DMS53 treated with DMSO at 0.1 percent for 48 hours (cell line): Measurements from ENCODE around the gene PNPLA7.

Source experiments
- DNase-seq: peaks from one replicate; lab custom pipeline; 2025; ENCODE audit not compliant: unreplicated experiment; lab: John Stamatoyannopoulos, UW

The PNPLA7 gene

DNA sequence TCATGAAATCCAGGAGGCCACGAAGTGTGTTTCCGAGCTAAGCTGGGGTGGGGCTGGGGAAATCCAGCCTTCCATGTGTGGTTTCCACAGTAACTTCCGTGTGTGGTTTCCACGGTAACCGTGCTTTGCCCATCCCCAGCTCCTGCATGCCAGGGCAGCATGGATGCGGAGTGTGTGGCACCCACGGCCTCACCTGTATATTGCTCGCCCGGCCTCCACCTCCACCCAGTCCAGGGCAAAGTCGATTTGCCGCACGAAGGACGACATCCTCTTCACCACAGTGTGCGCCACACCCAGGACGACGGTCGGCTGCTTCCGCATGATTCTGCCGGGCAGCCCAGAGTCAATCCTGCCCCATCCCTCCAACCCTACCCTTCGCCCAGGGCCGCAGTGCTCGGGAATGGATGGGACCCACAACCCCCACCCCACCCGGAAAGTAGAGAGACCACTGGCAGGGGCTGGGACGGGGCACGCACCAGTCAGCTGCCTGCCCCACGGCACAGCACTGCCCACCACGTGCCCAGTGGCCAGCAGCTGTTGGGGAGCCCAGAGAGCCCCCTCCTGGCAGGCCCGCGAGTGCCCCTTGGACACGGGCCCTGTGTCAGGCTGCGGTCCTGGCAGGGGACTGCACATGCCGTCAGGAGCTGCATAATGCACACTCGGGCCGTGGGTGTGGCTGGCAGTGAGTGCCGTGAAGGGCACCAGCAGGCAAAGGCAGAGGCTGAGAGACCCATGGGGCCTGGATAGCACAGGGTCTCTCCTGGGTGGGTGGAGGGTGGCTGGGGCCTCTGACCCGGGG is 52.1 kb downstream of the PNPLA7 start:
- no peak for DNase-seq

DNA sequence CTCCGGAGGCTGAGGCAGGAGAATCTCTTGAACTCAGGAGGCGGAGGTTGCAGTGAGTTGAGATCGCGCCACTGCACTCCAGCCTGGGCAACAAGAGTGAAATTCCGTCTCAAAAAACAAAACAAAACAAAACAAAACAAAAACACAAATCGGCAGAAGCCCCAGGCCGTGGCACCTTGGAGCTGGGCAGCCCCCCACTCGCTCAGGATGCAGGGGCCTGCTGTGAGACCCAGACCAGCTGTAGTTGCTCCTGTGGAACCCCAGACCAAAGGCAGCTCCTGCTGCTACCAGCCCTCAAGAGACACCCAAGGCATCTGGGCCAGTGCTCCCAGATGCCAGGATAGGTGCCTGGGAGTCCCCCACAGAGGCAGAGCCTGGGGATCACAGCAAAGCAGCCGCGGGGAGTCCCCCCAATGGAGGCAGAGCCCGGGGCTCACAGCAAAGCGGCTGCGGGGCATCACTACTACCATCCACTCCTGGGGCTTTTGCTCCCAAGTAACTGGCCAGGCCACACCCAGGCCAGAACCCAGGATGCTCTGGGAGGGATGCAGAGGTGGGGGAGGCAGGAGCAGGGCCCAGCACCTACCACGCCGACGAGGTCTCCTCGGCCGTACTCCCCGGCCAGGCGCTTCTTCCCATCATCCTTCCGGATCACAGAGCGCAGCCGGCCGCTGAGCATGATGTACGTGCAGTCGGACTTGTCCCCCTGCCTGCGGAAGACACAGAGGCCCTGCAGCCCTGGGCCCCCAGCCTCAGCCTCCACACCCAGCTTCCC is 53.4 kb downstream of the PNPLA7 start:
- no peak for DNase-seq

DNA sequence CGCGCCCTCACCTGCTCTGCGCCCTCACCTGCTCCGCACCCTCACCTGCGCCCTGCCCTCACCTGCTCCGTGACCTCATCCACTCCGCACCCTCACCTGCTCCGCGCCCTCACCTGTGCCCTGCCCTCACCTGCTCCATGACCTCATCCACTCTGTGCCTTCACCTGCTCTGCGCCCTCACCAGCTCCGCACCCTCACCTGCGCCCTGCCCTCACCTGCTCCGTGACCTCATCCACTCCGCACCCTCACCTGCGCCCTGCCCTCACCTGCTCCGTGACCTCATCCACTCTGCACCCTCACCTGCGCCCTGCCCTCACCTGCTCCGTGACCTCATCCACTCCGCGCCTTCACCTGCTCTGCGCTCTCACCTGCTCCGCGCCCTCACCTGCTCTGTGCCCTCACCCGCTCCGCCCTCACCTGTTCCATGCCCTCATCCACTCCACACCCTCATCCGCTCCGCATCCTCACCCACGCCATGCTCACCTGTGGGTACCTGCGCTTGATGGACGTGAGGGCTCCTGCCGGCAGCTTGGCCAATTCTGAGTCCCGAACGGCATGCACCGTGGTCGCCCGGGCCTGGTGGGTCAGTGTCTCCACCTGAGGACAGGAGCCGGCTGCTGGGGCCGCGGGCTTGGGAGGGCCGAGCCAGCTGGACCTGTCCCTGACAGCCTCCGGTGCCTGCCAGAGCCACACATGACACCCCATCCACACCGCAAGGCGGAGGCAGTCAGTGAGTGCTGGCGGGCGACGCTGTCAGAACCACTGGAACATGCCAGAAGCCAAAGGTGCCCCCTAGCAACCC is 55.5 kb downstream of the PNPLA7 start:
- DNase-seq, result no peak

DNA sequence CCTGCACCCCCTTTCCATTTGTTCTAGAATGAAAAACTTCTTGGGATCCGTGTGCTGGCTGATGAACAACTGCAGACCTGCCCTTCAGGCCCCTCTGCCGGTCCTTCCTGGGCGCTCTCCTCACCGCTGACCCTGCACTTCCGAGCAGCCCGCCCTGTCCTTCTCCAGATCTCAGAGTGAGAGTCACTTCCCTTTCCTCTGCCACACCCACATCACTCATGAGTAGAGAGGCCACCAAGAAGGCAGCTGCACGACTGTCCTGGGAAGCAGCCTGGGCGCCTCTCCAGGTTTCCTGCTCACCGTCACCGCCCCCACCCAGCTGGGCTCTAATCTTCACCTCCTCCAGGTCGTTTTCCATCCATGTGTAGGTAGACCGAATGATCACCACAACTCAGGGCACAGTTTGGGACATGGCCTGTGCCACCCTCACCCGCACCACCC is 56.1 kb downstream of the PNPLA7 start:
- DNase-seq, result no peak

DNA sequence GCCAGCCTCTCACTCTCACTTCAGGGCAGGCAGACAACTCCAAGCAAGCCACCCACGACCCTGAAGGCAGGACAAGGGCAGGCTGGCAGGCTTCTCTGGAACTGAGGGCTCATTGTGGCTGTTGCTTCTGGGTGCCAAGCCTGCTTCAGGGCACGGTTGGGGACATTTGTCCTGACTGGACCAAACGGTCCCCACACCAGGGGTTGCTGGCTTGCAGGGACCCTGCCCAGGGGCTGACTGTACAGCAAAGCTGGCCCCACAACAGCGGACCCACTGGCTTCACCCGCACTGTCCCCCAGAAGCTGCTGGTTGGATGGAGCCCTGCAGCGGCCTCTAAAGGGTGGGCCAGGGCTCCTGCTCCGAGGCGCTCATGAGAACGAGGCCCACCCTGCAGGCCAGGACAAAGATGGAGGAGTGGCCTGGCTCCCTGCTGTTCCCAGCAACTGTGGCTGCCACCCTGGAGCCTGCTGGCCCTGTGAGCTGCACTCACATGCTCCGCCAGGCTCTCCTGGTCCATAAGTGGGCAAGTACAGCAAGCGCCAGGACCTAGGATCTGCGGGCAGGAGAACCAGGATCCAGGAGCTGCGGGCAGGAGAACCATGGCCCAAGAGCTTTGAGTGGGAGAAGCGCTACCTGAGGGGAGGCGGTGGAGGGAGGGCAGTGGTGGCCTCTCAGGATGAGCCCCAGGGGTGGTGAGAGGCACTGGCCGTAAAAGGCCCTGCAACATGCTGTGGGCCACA is 56.7 kb downstream of the PNPLA7 start:
- DNase-seq, result no peak

DNA sequence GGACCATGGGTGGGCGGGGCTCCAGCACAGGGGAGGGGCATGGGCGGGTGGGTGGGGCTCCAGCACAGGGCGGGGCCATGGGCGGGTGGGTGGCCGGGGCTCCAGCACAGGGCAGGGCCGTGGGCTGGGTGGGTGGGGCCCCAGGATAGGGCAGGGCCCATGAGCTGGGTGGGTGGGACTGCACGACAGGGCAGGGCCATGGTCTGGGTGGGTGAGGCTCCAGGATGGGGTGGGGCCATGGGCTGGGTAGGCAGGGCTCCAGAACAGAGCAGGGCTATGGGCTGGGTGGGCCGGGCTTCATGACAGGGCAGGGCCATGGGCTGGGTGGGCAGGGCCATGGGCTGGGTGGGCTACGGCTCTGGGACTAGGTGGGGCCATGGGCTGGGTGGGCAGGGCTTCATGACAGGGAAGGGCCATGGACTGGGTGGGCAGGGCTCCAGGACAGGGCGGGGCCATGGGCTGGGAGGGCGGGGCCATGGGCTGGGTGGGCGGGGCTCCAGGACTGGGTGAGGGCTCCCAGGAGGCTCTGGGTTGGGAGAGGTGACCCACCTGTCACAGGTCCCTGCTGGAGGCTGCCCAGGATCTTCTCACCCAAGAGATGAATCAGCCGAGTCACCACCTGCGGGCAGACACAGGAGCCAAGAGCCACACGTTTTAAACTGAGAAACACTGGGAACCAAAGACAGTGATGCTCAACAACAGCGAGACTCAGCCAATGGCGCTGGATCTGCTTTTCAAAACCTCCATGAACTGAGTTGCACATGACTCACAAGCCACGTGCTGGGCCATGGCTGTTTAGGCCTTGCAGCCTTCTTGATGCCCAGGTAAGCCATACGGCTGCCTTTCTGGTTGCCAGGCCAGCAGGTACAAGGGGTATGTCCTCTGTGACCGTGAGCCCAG is 57.5 kb downstream of the PNPLA7 start:
- DNase-seq, result no peak

DNA sequence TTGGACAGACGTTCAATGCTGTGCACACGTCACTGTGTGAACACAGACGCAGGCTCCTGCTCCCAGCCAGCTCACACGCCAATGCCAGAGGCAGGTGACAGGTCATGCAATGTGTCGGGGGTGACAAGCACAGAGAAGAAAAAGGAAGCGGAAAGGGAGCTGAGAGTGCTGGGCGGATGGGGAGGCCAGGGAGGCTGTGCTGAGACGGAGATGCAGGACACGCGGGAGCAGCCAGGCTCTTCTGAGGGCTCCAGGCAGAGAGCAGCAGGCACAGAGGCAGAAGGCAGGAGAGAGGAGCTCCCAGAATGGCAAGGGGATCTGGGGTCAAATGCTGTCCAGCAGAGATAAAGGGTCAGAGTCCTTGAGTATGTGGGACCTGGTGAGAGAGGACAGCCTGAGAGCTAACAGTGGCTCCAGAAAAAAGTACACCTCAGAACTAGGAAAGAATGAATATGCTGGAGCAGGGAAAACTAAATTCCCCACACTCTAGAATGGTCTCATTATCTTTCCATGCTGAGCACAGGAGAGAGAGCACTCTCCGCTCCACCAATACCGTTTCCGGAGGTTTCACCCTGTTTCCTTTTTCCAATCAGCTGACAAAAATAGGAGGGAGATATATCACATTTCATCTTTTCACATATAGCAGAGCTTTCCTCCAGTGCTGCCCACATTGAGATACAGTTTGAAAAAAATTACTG is 58.3 kb downstream of the PNPLA7 start:
- DNase-seq, result no peak

DNA sequence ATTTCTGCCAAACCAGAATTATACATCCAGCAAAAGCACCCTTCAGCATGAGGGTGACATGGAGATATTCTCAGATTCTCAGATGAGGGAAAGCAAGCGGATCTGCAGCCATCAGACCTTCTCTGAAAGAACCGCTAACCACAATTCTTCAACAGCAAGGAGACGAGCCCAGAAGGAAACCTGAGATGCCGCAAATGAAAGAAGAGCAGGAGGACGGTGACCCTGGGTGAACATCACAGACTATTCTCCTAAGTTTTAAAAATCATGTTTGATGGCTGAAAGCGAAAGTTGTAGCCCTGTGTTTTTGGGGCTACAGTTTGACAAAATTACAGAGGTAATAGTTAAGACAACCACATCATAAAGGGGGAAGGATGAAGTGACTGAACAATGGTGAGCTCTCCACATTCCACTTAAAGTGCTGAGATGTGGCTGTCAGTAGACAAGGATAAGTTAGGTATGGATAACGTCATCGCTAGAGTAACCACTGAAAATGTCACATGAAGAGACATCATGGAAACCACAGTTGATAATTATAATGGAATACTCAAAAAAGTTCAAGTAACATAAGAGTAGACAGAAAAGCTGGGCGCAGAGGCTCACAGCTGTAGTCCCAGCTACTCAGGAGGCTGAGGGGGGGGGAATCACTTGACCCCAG is 59.5 kb downstream of the PNPLA7 start:
- DNase-seq, result no peak

DNA sequence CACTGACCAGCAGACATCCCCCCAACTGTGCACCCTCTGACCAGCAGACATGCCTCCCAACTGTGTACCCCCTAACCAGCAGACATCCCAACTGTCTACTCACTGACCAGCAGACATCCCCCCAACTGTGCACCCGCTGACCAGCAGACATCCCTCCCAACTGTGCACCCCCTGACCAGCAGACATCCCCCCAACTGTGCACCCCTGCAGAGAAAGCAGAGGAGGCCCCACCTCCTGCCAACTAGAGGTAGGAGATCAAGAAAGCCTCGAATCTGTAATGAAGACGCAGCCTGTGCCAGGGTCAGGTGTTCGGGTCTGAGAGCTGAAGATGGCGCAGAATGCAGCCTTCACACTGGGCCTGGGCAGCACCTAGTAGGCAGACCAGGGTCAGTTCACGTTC is 61.3 kb downstream of the PNPLA7 start:
- DNase-seq, result no peak

DNA sequence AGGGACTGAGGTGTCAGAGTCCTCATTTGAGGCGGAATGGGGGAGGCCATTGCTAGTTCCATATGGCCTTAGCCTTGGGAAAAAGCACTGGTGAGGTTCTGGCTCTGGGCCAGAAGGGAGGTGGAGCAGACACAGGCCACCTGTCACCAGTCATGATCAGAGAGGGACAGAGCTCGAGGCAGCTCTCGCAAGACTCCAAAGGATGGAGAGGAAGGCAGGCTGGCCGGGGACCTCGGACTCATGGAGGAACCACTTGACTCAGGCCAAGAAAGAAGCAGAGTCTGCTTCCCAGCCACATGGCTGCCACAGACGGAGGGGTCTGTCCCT is 61.9 kb downstream of the PNPLA7 start:
- DNase-seq, result peak; percentile 75

DNA sequence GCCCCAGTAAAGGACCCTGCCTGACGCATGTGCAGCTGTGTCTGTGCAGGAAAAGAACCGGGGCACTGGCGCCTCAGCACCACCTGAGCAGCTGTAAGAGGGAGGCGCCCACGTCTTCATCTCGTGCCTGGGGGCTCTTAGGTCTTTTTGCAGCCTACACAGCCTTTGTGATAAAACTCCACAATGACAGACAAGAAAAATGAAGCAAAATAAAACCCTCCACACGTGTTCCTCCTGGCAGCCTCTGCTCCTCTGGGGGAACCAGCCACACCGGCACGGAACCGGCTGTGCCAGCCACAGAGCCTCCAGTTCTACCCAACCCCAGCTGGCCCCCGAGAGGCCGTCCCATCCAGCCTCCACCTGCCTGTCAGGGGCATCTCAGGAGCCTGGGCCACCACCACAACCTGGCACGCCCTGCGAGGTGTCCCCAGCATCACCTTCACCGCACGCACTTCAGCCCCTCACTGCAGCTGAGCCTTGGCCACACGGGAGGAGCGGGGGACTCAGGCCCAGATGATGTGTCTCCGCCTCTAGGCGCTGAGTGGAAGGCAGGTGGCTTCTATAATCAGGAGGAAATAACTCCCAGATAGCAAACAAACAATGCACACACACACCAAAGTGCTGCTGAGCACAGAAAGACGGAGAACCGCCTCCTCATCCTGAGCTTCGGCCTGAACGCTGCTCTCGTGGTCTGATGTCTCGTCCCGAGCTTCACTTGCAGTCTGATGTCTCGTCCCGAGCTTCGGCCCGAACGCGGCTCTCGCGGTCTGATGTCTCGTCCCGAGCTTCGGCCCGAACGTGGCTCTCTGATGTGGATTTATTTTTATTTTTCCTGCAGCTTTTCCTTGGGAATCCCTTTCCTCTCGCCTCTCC is 62.5 kb downstream of the PNPLA7 start:
- peak; percentile 87 for DNase-seq

DNA sequence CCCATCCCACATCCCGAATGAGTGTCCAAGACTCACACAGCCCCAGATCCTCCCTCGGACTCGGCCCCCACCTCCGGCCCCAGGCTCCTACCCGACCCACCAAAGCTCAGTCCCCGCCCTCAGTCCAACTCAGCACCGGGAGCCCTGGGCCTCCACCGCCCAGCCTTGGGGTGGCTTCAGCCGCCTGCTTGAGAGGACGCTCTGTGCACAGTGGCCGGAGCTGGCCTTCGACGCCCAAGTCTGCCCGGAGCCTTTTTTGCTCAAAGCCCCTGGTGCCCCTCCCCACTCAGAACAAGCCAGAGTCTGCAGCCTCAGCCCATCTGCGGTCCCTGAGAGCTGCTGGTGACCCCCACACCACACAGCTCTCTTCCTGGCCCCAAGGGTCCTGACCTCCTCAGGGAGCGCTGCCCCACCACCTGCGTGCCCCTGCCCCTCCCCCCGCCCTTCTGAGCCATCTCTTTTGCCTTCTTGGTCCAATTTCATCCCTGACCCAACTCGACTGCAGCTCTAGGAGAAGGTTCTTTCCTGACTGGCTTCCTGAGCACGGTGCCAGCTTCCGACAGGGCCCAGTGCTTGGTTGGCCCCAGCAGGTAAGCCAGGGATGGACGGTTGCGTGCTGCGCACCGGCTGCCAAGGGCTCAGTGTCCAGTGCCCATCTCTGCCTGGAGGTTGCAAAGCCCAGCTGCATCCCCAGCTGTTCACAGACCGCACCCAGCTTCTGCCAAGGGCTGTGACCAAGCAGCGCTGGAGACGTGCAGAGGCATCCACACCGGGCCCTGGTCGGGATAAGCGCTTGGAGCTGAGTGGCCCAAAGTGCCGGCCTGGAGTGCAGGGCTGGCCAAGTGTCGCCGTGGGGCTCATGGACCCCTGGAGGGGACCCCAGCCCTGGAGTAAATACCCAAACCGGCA is 63.4 kb downstream of the PNPLA7 start:
- peak; percentile 54 for DNase-seq

DNA sequence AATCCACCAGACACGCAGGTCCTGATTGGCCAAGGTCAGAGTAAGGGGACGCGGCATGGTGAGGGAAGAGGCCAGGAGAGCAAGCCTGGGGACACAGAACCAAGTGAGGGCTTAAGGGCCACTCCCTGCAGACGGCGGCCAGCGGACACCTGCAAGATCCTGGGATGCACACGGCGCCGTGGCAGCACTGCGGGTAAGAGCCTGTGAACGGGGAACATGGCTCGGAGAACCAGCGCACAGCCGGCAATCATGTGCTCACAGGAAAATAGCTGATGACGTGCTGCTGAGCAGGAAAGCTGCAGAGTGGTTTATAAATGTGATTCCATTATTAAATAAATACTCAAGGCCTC is 64.1 kb downstream of the PNPLA7 start:
- DNase-seq, result no peak

DNA sequence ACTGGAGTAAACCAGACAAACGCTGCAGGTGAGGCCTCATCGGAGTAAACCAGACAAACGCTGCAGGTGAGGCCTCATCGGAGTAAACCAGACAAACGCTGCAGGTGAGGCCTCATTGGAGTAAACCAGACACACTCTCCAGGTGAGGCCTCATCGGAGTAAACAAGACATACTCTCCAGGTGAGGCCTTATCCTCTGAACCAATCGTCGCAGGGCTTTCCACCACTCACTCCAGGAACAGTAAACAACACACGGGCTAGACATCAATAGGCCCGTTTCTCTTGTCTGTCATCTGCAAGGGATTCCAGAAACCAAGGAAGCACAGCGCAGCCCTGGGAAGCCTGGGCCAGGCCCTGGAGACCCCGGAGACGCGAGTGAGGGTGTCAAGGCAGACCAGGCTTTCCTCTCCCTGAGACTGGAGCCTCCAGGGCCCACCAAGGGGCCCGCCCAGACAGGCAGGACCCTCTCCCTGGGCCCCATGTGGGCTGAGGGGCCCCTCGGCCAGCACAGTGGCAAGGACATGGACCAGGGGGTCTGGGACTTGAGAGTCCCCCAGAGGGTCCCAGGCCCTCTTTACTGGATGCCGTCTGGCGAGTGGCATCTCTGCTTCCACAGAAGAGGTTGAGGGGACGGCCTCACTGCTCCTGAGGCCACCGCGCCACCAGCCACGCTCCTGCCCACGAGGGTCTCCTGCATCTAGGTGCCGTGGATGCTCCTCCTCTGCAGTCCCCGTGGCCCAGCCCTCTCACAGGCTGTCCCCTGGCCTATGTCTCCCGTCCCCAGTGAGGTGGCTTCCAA is 64.7 kb downstream of the PNPLA7 start:
- peak; percentile 95 for DNase-seq

DNA sequence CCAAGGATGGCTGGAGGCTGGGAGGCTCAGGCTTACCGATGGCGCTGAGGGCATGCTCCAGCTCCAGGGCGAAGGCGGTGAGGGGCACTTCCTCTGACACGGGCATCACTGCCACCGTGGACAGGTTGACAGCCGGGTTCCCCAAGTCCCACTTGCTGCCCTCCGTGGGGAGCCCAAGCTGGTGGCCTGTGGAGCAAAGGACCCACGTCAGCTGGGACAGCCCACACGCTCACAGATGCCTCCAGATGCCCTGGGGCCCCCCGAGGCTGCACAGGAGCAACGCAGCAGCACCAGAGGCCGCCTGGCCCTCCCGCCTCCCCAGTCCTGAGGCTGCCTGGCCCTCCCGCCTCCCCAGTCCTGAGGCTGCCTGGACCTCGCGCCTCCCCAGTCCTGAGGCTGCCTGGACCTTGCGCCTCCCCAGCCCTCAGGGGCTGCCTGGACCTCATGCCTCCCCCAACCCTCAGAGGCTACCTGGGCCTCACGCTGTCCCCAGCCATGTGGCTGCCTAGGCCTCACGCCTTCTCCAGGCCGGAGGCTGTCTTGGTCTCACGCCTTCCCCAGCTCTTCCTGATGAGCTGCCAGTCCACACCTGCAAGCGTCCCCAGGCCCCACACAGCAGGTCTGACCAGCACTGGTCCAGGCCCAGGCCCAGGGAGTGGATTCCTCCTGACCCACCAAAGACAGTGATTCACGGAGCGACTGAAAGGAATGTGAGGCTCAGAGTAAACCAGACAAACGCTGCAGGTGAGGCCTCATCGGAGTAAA is 65.5 kb downstream of the PNPLA7 start:
- DNase-seq, result peak; percentile 71
